ENCODE data around the gene ANAPC13. TPM values are rescaled to one million over a fixed set of nuclear protein-coding genes. Genes with fewer than 3 reads are reported as not detected.

The ANAPC13 gene
- total RNA-seq, 1 experiment from 2014 or later = 69.7 TPM

GRCh38 chr3:134527538-134528186 is 41.9 kb upstream of the ANAPC13 start:
- BruUV-seq (replicated peaks) = no TSS peak
- POLR2A ChIA-PET (ENCODE audit: low non-redundant PET) = no interaction called here
- Histone ChIP-seq H3K9me3 (ENCODE audit: low read depth, low read length, poor library complexity, severe bottlenecking) (peaks cover 14% of the 10 kb centered on the region), H3K4me3 (ENCODE audit: low read depth, low read length, poor library complexity, severe bottlenecking) (no peak overlapping the region), H3K27ac (ENCODE audit: low read depth, low read length, poor library complexity, severe bottlenecking) (no peak overlapping the region), H3K4me1 (ENCODE audit: insufficient read depth, low read length, poor library complexity, severe bottlenecking) (no peaks in the 10 kb centered on the region), H3K36me3 (ENCODE audit: insufficient read depth, low read length, poor library complexity, severe bottlenecking) (no peaks in the 10 kb centered on the region), H3K27me3 (replicated peaks; ENCODE audit: insufficient read depth, low read depth, low read length, poor library complexity) (no peaks in the 10 kb centered on the region)
- TF ChIP-seq CTCF (conservative IDR thresholded peaks at IDR 0.05; ENCODE audit: low read depth, low read length) = no peak
- no peak for TF ChIP-seq EZH2 (IDR thresholded peaks at IDR 0.05; ENCODE audit: borderline replicate concordance, low read depth, low read length, poor library complexity, severe bottlenecking)
- intact Hi-C loops (cut with micrococcal nuclease; ENCODE audit: unreplicated experiment) = no loop called here
- no peak for DNase-seq (ENCODE audit: low spot score)
- CTCF ChIA-PET = no interaction called here

- ChIA-PET CTCF (no interaction called here), POLR2A (ENCODE audit: low non-redundant PET) (no interaction called here)
- peaks cover 16% of the 10 kb centered on the region for H3K9me3 ChIP-seq (ENCODE audit: low read depth, low read length, poor library complexity, severe bottlenecking)
- intact Hi-C loops (cut with micrococcal nuclease; ENCODE audit: unreplicated experiment) = no loop called here
- H3K27ac ChIP-seq (ENCODE audit: low read depth, low read length, poor library complexity, severe bottlenecking) = no peak overlapping the region
- H3K36me3 ChIP-seq (ENCODE audit: insufficient read depth, low read length, poor library complexity, severe bottlenecking) = no peaks in the 10 kb centered on the region
- H3K4me3 ChIP-seq (ENCODE audit: low read depth, low read length, poor library complexity, severe bottlenecking) = no peak overlapping the region
- peak; percentile 15 for DNase-seq (ENCODE audit: low spot score)
- no peaks in the 10 kb centered on the region for H3K4me1 ChIP-seq (ENCODE audit: insufficient read depth, low read length, poor library complexity, severe bottlenecking)
- H3K27me3 ChIP-seq (replicated peaks; ENCODE audit: insufficient read depth, low read depth, low read length, poor library complexity) = no peaks in the 10 kb centered on the region
- no TSS peak for BruUV-seq (replicated peaks)
- TF ChIP-seq CTCF (conservative IDR thresholded peaks at IDR 0.05; ENCODE audit: low read depth, low read length) (peak; percentile 53), EZH2 (IDR thresholded peaks at IDR 0.05; ENCODE audit: borderline replicate concordance, low read depth, low read length, poor library complexity, severe bottlenecking) (no peak)
These were observed 41.3 kb upstream of the ANAPC13 start for GRCh38 chr3:134527037-134527436.

DNA sequence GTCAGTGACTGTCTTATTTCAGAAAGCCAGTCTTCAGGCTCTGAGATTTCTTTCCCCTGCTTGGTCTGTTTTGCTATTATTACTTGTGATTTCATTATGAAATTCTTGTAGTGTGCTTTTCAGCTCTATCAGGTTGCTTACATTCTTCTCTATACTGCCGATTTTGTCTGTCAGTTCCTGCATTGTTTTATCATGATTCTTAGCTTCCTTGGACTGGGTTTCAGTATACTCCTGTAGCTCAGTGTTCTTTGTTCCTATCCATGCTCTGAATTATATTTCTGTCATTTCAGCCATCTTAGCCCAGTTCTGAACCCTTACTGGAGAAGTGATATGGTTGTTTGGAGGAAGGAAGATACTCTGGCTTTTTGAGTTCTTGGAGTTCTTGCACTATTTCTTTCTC is 40.5 kb upstream of the ANAPC13 start:
- CTCF ChIA-PET = no interaction called here
- DNase-seq (ENCODE audit: low spot score) = no peak
- POLR2A ChIA-PET (ENCODE audit: low non-redundant PET) = no interaction called here
- H3K36me3 ChIP-seq (ENCODE audit: insufficient read depth, low read length, poor library complexity, severe bottlenecking) = no peaks in the 10 kb centered on the region
- peaks cover 16% of the 10 kb centered on the region for H3K9me3 ChIP-seq (ENCODE audit: low read depth, low read length, poor library complexity, severe bottlenecking)
- intact Hi-C loops (cut with micrococcal nuclease; ENCODE audit: unreplicated experiment) = no loop called here
- TF ChIP-seq CTCF (conservative IDR thresholded peaks at IDR 0.05; ENCODE audit: low read depth, low read length) (no peak), EZH2 (IDR thresholded peaks at IDR 0.05; ENCODE audit: borderline replicate concordance, low read depth, low read length, poor library complexity, severe bottlenecking) (no peak)
- no peak overlapping the region for H3K4me3 ChIP-seq (ENCODE audit: low read depth, low read length, poor library complexity, severe bottlenecking)
- no peak overlapping the region for H3K27ac ChIP-seq (ENCODE audit: low read depth, low read length, poor library complexity, severe bottlenecking)
- H3K27me3 ChIP-seq (replicated peaks; ENCODE audit: insufficient read depth, low read depth, low read length, poor library complexity) = no peaks in the 10 kb centered on the region
- H3K4me1 ChIP-seq (ENCODE audit: insufficient read depth, low read length, poor library complexity, severe bottlenecking) = no peaks in the 10 kb centered on the region
- no TSS peak for BruUV-seq (replicated peaks)

Data from A673 (cell line).